K562 (cell line): Measurements from ENCODE around the gene PTPN1. TPM values are rescaled to one million over a fixed set of nuclear protein-coding genes. Genes with fewer than 3 reads are reported as not detected.

Source experiments
- ARID2 ChIP-seq: fragments of 450-650 bp; IDR thresholded peaks from 2 replicates; pipeline ENCODE4 v1.6.1; 2017; ENCODE audit warnings: antibody characterized with exemption, mild to moderate bottlenecking
- CC2D1A ChIP-seq: fragments of 450-650 bp; IDR thresholded peaks from 2 replicates; pipeline ENCODE4 v1.6.1; 2017; ENCODE audit warnings: mild to moderate bottlenecking
- CREM ChIP-seq: IDR thresholded peaks from 2 replicates; pipeline ENCODE4 v1.6.1; 2014; ENCODE audit warnings: antibody characterized with exemption, low read depth
- DEAF1 ChIP-seq: fragments of 450-650 bp; formaldehyde crosslinking; IDR thresholded peaks from 2 replicates; pipeline ENCODE4 v1.4.0; 2020; ENCODE audit warnings: mild to moderate bottlenecking, moderate library complexity
- EZH2 ChIP-seq: IDR thresholded peaks from 2 replicates; pipeline ENCODE4 v1.6.1; 2012; ENCODE audit warnings: low read depth, mild to moderate bottlenecking, inconsistent platforms, low read length, borderline replicate concordance
- GABPA ChIP-seq: fragments of 200-800 bp; sonication (Bioruptor generic); conservative IDR thresholded peaks from 2 replicates; pipeline ENCODE4 v1.6.1; 2016; ENCODE audit warnings: low read depth, missing genetic modification characterization, missing compliant biosample characterization
- KLF16 ChIP-seq: IDR thresholded peaks from 2 replicates; pipeline ENCODE4 v1.6.1; 2016; ENCODE audit warnings: antibody characterized with exemption
- MYC ChIP-seq, 2 experiments: fragments of 250-450 bp in 1 of 2; sonication (Bioruptor Pico) in 1 of 2; IDR thresholded peaks; 2 replicates each; pipeline versions ENCODE4 v1.5.1 to v1.6.1; 2012 to 2021; ENCODE audit warnings: low read depth in 2 of 2, borderline replicate concordance in 1 of 2, improper control_type of control experiment in 1 of 2, low read length in 1 of 2, mild to moderate bottlenecking in 1 of 2, moderate library complexity in 1 of 2
- NR4A1 ChIP-seq, 2 experiments: fragments of 250-450 bp in 1 of 2; fragments of 450-650 bp in 1 of 2; sonication (Bioruptor Pico) in 1 of 2; IDR thresholded peaks; 2 replicates each; pipeline versions ENCODE4 v1.4.0 to v1.6.1; 2016 to 2020; ENCODE audit warnings: mild to moderate bottlenecking in 2 of 2, missing compliant biosample characterization in 1 of 2, missing genetic modification characterization in 1 of 2, moderate library complexity in 1 of 2
- RBM34 ChIP-seq: fragments of 200-400 bp; formaldehyde crosslinking; IDR thresholded peaks from 2 replicates; pipeline ENCODE4 v1.6.1; 2018; ENCODE audit warnings: low read length, borderline replicate concordance; ENCODE audit not compliant: insufficient read depth
- RNF219 ChIP-seq: fragments of 250-450 bp; sonication (Bioruptor Pico); IDR thresholded peaks from 2 replicates; pipeline ENCODE4 v1.5.0; 2022; ENCODE audit warnings: mild to moderate bottlenecking
- RREB1 ChIP-seq: fragments of 250-450 bp; sonication (Bioruptor Pico); IDR thresholded peaks from 2 replicates; pipeline ENCODE4 v1.4.0; 2020
- SP1 ChIP-seq: sonication (generic); formaldehyde crosslinking; IDR thresholded peaks from 2 replicates; pipeline ENCODE4 v1.8.1; 2022; ENCODE audit warnings: mild to moderate bottlenecking, missing genetic modification reagents
- TSC22D4 ChIP-seq: fragments of 450-650 bp; IDR thresholded peaks from 2 replicates; pipeline ENCODE4 v1.6.1; 2016; ENCODE audit warnings: missing genetic modification characterization, missing biosample characterization, control low read depth
- ZKSCAN1 ChIP-seq: fragments of 150-350 bp; IDR thresholded peaks from 2 replicates; pipeline ENCODE4 v1.6.1; 2016; ENCODE audit warnings: low read depth, low read length
- ZNF140 ChIP-seq: fragments of 250-450 bp; sonication (Bioruptor Pico); IDR thresholded peaks from 2 replicates; pipeline ENCODE4 v1.8.0; 2021; ENCODE audit warnings: moderate library complexity, mild to moderate bottlenecking, inconsistent platforms
- ZNF232 ChIP-seq: sonication (generic); formaldehyde crosslinking; IDR thresholded peaks from 2 replicates; pipeline ENCODE4 v1.8.0; 2022; ENCODE audit warnings: mild to moderate bottlenecking, missing genetic modification reagents
- polyA plus RNA-seq, 8 experiments: library from polyadenylated mRNA; depleted of rRNA in 4 of 8; stranded (reverse) in 5 of 8; unstranded in 3 of 8; fragments of >200 nt; fragmentation: Nextera tagmentation in 2 of 8; fragmentation: Illumina TruSeq in 1 of 8; extraction: Ambion mirVana in 2 of 8; extraction: Trizol in 1 of 8; gene quantifications; 2 replicates each; pipeline versions ENCODE4 v1.2.1 to v1.2.3, GENCODE V29; 2011 to 2014; ENCODE audit warnings: inconsistent platforms in 1 of 8, missing spikeins in 1 of 8
- total RNA-seq, 7 experiments: library from RNA; depleted of rRNA in 6 of 7; stranded (reverse); fragments of >200 nt in 6 of 7; fragmentation: Illumina TruSeq in 2 of 7; extraction: Trizol in 2 of 7; gene quantifications; 2 replicates each; pipeline versions ENCODE4 v1.2.1 to v1.2.3, GENCODE V29; 2011 to 2021; ENCODE audit warnings: low replicate concordance in 1 of 7

The PTPN1 gene
- total and polyA plus RNA-seq, 9 of the 15 experiments (the other 6 are each of a cell fraction or from before 2014, with no cell fraction given) = 11.0 to 85.3 (median 54.0) TPM

- no peak for TF ChIP-seq RNF219 (CRISPR knock-in tag)
- TF ChIP-seq RREB1 (CRISPR knock-in tag) = 0 out of 2 replicates have a peak, but pooled peaks have one; percentile 73
- no peak for TF ChIP-seq GABPA (tag)
- peak; percentile 77 for TF ChIP-seq SP1 (CRISPR knock-in tag)
- TF ChIP-seq TSC22D4 (tag) = no peak
- 0 out of 2 replicates have a peak, but pooled peaks have one; percentile 32 for TF ChIP-seq MYC (IDR thresholded peaks at IDR 0.05; ENCODE audit: low read depth, low read length)
- no peak for TF ChIP-seq MYC (CRISPR knock-in tag; IDR thresholded peaks at IDR 0.05; ENCODE audit: borderline replicate concordance, low read depth)
- peak; percentile 66; the same call in 1 of the 2 replicates for TF ChIP-seq ZKSCAN1
- TF ChIP-seq NR4A1 (CRISPR knock-in tag; IDR thresholded peaks at IDR 0.05) = no peak
- TF ChIP-seq NR4A1 (tag; IDR thresholded peaks at IDR 0.05) = peak; percentile 60; the same call in 1 of the 2 replicates
- TF ChIP-seq ARID2 = peak; percentile 91
- TF ChIP-seq CC2D1A = peak; percentile 85
- TF ChIP-seq EZH2 = no peak
- no peak for TF ChIP-seq RBM34
- TF ChIP-seq KLF16 = 0 out of 2 replicates have a peak, but pooled peaks have one; percentile 49
- TF ChIP-seq ZNF232 = no peak
- TF ChIP-seq ZNF140 = no peak
- peak; percentile 90 for TF ChIP-seq DEAF1 (CRISPR knock-in tag)
- TF ChIP-seq CREM = 0 out of 2 replicates have a peak, but pooled peaks have one; percentile 48
Observed at GRCh38 chr20:50460608-50461267, 49.4 kb upstream of the PTPN1 start (continued).
